Tibial nerve (tissue), 4 donors: Measurements from ENCODE around the gene PLEKHJ1. TPM values are rescaled to one million over a fixed set of nuclear protein-coding genes. Genes with fewer than 3 reads are reported as not detected.

ENCODE experiments used
- DNase-seq, 2 donors: peaks; one replicate each; pipeline ENCODE4 v3.0.0-alpha.2; 2019; ENCODE audit warnings: low spot score in 2 of 2
- H3K27ac ChIP-seq, 4 donors: fragments of 200-600 bp; sonication (generic) in 3 of 4; one replicate each; pipeline ENCODE4 v1.5.1; 2017 to 2019; ENCODE audit warnings: mild to moderate bottlenecking in 1 of 4
- H3K27me3 ChIP-seq, 2 donors: fragments of 200-600 bp; sonication (generic) in 1 of 2; one replicate each; pipeline versions ENCODE4 v1.5.1 to v1.6.0; 2017 to 2019
- H3K36me3 ChIP-seq, 3 donors: fragments of 200-600 bp; sonication (generic); one replicate each; pipeline ENCODE4 v1.5.1; 2018 to 2019
- H3K4me1 ChIP-seq, 4 donors: fragments of 200-600 bp; sonication (generic) in 3 of 4; one replicate each; pipeline ENCODE4 v1.5.1; 2017 to 2019
- H3K4me3 ChIP-seq, 4 donors: fragments of 200-600 bp; sonication (generic) in 3 of 4; one replicate each; pipeline ENCODE4 v1.5.1; 2017 to 2019; ENCODE audit warnings: mild to moderate bottlenecking in 1 of 4, moderate library complexity in 1 of 4
- H3K9me3 ChIP-seq, 4 donors: fragments of 200-600 bp; sonication (generic) in 3 of 4; one replicate each; pipeline ENCODE4 v1.5.1; 2017 to 2019
- CTCF ChIP-seq, 5 experiments: fragments of 200-600 bp in 3 of 5; fragments of 450-650 bp in 2 of 5; sonication (generic) in 3 of 5; IDR thresholded peaks; one replicate each; pipeline ENCODE4 v1.5.1; 2016 to 2019; ENCODE audit warnings: antibody characterized with exemption in 5 of 5, mild to moderate bottlenecking in 3 of 5, moderate library complexity in 2 of 5
- EP300 ChIP-seq, 2 donors: sonication (generic); formaldehyde crosslinking; IDR thresholded peaks; one replicate each; pipeline ENCODE4 v1.6.1; 2017; ENCODE audit warnings: antibody characterized with exemption in 2 of 2, mild to moderate bottlenecking in 1 of 2
- POLR2A ChIP-seq, 2 donors: fragments of 450-650 bp; IDR thresholded peaks; one replicate each; pipeline ENCODE4 v1.6.1; 2017; ENCODE audit warnings: antibody characterized with exemption in 2 of 2, mild to moderate bottlenecking in 2 of 2, moderate library complexity in 2 of 2
- WGBS, 2 donors: methylation state at CpG; one replicate each; pipeline ENCODE4 v1.1.5; 2018; 5-methylcytosine and 5-hydroxymethylcytosine counted together
- total RNA-seq, 4 donors: library from RNA; depleted of rRNA; stranded (reverse); fragments of >200 nt; gene quantifications; one replicate each; pipeline ENCODE4 v1.1.0, GENCODE V29; 2016

The PLEKHJ1 gene
- total RNA-seq, 4 donors from 2014 or later = 37.3 to 67.5 (median 51.2) TPM

DNA sequence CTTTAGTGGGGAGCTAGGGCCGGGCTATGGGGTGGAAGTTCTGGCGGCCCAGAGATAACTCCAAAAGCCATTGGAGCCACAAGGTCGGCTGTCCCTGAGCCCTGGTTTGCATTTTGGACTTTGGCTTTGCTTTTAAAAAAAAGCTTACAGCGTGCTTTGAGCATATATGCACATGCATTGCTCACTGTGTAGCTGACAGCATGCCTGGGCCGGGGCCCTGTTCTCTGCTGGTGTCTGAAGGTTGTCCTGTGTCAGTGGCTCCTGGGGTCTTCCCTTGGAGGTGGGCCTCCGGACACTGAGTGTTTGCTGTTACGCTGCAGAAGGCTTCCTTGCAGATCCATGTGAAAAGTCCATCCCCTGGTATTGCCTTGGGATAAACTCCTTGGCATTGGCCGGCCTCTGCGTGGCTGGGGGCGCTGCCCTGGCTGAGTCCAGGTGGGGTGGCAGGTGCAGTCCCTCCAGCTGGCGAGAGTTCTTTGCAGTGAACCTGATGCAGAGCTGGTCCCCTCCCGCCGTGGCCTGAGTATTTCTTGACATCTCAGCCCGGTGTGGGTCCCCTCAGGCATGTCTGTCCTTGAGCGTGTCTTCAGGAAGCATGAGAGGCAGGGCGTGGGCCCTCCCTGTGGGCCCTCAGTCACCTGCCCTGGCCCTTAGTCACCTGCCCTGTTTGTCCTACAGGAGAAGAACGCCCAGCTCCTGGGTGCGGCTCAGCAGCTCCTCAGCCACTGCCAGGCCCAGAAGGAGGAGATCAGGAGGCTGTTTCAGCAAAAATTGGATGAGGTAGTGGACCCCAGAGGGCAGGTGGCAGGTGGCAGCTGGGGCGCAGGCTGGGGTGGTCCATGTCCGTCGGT is 23.0 kb downstream of the PLEKHJ1 start:
- H3K36me3 ChIP-seq = peaks cover 6 to 99% (median 25%) of the 10 kb centered on the region in 3 donors
- peaks cover 0 to 10% (median 6%) of the 10 kb centered on the region in 4 donors for H3K4me1 ChIP-seq
- 92 to 94% methylated on average over 17 to 18 of the region's 21 CpGs for WGBS, 2 donors

DNA sequence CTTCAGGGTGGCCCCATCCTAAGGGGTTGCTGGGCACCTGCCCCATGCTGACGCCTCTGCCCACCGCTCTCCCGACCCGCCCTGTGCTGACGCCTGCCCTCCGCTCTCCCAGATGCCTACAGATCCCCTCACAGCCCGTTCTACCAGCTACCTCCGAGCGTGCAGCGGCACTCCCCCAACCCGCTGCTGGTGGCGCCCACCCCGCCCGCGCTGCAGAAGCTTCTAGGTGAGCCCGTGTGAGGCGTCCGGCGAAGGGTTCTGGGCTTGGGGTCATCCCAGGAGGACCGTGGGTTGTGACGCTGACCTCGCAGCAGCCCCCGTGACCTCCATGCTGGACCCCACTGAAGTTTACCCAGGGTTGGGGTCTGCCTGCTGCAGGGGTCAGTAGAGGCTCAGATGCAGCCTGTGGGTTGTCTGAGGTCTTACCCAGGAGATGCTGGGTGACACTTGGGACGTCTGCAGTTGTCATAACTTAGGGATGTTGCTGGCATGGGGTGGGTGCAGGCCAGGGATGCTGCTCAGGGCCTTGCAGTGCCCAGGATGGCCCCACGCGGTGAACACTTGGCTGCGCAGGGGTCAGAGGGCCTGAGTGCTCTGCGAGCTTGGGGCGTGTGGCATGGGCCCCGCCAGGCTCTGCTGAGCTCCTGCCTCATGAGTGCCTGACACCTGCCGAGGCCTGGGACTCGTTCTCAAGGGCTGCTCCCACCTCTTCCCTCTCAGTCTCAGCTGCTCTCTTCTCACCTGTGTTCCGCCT is 25.0 kb downstream of the PLEKHJ1 start:
- Histone ChIP-seq H3K9me3 (no peaks in the 10 kb centered on the region), H3K27me3 (no peaks in the 10 kb centered on the region), H3K4me1 (peaks cover 0 to 15% (median 8%) of the 10 kb centered on the region in 4 donors), H3K4me3 (no peak overlapping the region), H3K27ac (no peak overlapping the region), H3K36me3 (peaks cover 2 to 96% (median 18%) of the 10 kb centered on the region in 3 donors)
- WGBS, 2 donors = 92 to 93% methylated on average over 29 to 33 of the region's 33 CpGs
- no peak for DNase-seq
- no peak for TF ChIP-seq CTCF (IDR thresholded peaks at IDR 0.05)
- no peak for TF ChIP-seq EP300 (IDR thresholded peaks at IDR 0.05)

More for the DNA sequence above, 23.0 kb downstream of the PLEKHJ1 start:
- DNase-seq = no peak
- no peaks in the 10 kb centered on the region for H3K9me3 ChIP-seq
- H3K27ac ChIP-seq = peak overlapping the region in 1 of 4 donors; percentile 59
- H3K27me3 ChIP-seq = no peaks in the 10 kb centered on the region
- no peak overlapping the region for H3K4me3 ChIP-seq
- TF ChIP-seq CTCF (IDR thresholded peaks at IDR 0.05) (no peak), POLR2A (IDR thresholded peaks at IDR 0.05) (no peak), EP300 (IDR thresholded peaks at IDR 0.05) (no peak)

- TF ChIP-seq EP300 (IDR thresholded peaks at IDR 0.05) (no peak), POLR2A (IDR thresholded peaks at IDR 0.05) (no peak), CTCF (IDR thresholded peaks at IDR 0.05) (no peak)
- WGBS, 2 donors = 93 to 94% methylated on average over 18 to 21 of the region's 21 CpGs
- H3K27ac ChIP-seq = no peak overlapping the region
- no peaks in the 10 kb centered on the region for H3K9me3 ChIP-seq
- no peaks in the 10 kb centered on the region for H3K27me3 ChIP-seq
- H3K4me1 ChIP-seq = peaks cover 0 to 15% (median 8%) of the 10 kb centered on the region in 4 donors
- no peak for DNase-seq
- H3K36me3 ChIP-seq = peaks cover 0 to 86% (median 18%) of the 10 kb centered on the region in 3 donors
- no peak overlapping the region for H3K4me3 ChIP-seq
These were observed 25.9 kb downstream of the PLEKHJ1 start for GRCh38 chr19:2210206-2210605.

GRCh38 chr19:2209408-2209807 is 26.7 kb downstream of the PLEKHJ1 start:
- Histone ChIP-seq H3K4me3 (no peak overlapping the region), H3K36me3 (peaks cover 0 to 86% (median 18%) of the 10 kb centered on the region in 3 donors), H3K4me1 (peaks cover 0 to 15% (median 8%) of the 10 kb centered on the region in 4 donors), H3K9me3 (no peaks in the 10 kb centered on the region), H3K27me3 (no peaks in the 10 kb centered on the region), H3K27ac (no peak overlapping the region)
- DNase-seq = no peak
- no peak for TF ChIP-seq CTCF (IDR thresholded peaks at IDR 0.05)
- no peak for TF ChIP-seq POLR2A (IDR thresholded peaks at IDR 0.05)
- no peak for TF ChIP-seq EP300 (IDR thresholded peaks at IDR 0.05)
- 84 to 87% methylated on average over 17 of the region's 17 CpGs for WGBS, 2 donors
